ENCODE results near the gene OMA1. TPM values are rescaled to one million over a fixed set of nuclear protein-coding genes. Genes with fewer than 3 reads are reported as not detected.

OMA1 gene
- total and polyA plus RNA-seq, 2 of the 4 experiments (the other 2 are of a cell fraction) = 5.9 to 6.4 TPM

DNA sequence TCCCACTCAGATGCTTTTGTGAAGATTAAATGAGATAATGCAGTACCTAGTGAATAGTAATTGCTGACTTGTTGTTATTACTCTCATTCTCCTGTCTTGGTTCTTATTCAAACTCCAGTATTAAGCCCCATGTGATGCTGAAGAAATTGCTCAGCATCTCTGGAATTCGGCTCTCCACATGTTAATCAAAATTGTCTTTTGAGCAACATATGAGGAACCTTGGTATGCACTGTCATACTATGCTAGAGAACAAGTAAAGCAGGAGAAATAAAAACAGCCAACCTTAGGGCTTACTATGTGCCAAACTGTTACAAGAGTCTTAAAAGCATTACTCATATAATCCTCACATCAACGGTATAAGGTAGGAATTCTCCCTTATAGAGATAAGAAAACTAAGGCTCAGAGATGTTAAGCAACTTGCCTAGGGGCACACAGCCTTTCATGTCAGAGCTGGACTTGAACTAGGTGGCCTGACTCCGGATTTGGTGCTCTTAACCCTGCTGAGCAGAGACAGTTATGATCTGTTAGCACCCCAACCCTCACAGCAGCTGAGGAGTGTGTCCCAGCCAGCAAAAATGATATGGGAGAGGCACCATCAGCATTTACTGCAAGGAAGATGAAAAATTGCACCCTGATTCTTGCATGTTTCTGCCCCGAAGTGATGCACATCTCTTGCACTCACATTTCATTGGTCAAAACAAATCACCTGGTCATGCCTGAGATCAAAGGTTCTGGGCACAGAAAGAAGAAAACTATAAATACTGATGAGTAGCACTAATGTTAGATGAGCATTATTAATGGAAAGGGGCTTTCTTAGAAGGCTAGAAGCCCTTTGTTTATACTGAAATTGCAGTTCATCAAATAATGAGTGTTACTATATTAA, 102.3 kb downstream of the OMA1 start:
- no peak overlapping the region for H3K18ac ChIP-seq (ENCODE audit: low read depth, low read length)

More for the DNA sequence above, 102.3 kb downstream of the OMA1 start:
- Histone ChIP-seq H4K8ac (ENCODE audit: low read depth in 2 of 2, low read length in 2 of 2) (no peak overlapping the region), H3K27ac (ENCODE audit: insufficient read depth, low read length) (no peak overlapping the region), H3K4me1 (ENCODE audit: control insufficient read depth, insufficient read depth, low read length) (no peaks in the 10 kb centered on the region), H2AFZ (replicated peaks; ENCODE audit: low read length, poor library complexity) (no peak overlapping the region), H3K4me3 (ENCODE audit: insufficient read depth, low read depth, low read length) (no peak overlapping the region), H2BK20ac (ENCODE audit: low read depth, low read length) (no peak overlapping the region), H2BK5ac (ENCODE audit: low read depth, low read length, poor library complexity, severe bottlenecking) (no peak overlapping the region), H3K9me3 (ENCODE audit: control insufficient read depth, insufficient read depth, low read length) (no peaks in the 10 kb centered on the region), H3K14ac (replicated peaks; ENCODE audit: low read depth, low read length) (no peak overlapping the region), H2AK5ac (ENCODE audit: low read depth, low read length) (no peak overlapping the region), H3K4ac (ENCODE audit: low read depth, low read length) (no peak overlapping the region), H4K5ac (ENCODE audit: low read depth, low read length) (no peak overlapping the region), H3K56ac (ENCODE audit: extremely low read depth, insufficient read depth, low read length) (no peak overlapping the region), H3K79me1 (ENCODE audit: low read depth in 1 of 2, low read length in 2 of 2) (no peaks in the 10 kb centered on the region), H2BK15ac (ENCODE audit: low read depth, low read length) (no peak overlapping the region), H3K9ac (ENCODE audit: low read depth, low read length) (no peak overlapping the region), H3K4me2 (ENCODE audit: low read depth, low read length) (no peak overlapping the region), H3K23ac (ENCODE audit: low read depth, low read length) (no peak overlapping the region), H4K20me1 (ENCODE audit: insufficient read depth, low read length) (no peaks in the 10 kb centered on the region), H2AK9ac (replicated peaks; ENCODE audit: low read depth, low read length, poor library complexity) (no peak overlapping the region), H3K36me3 (ENCODE audit: control insufficient read depth, insufficient read depth, low read length) (no peaks in the 10 kb centered on the region), H3K9me1 (ENCODE audit: insufficient read depth, low read length) (no peaks in the 10 kb centered on the region), H4K91ac (ENCODE audit: insufficient read depth, low read depth, low read length) (no peak overlapping the region), H2BK120ac (ENCODE audit: low read depth, low read length) (no peak overlapping the region), H3K27me3 (ENCODE audit: control insufficient read depth, insufficient read depth, low read length) (peaks cover 2% of the 10 kb centered on the region)
- in situ Hi-C loops (cut with MboI; ENCODE audit: low sequenced_read_pairs) = no loop called here
- BruUV-seq (replicated peaks) = no TSS peak
- DNase-seq = no peak
- intact Hi-C loops (cut with micrococcal nuclease) = no loop called here
- no peak; the same call in 1 of the 2 replicates for ATAC-seq (ENCODE audit: low read depth)
- TF ChIP-seq MAZ (IDR thresholded peaks at IDR 0.05; ENCODE audit: borderline replicate concordance, low read depth, low read length) = no peak
- peak; percentile 23; the same call in 1 of the 2 replicates for TF ChIP-seq MAFK (IDR thresholded peaks at IDR 0.05; ENCODE audit: low read depth, low read length)
- ChIA-PET CTCF (no interaction called here), POLR2A (ENCODE audit: unreplicated experiment) (no interaction called here)
- no CpG with 5 or more reads among the region's 4 CpGs for WGBS, 2 experiments (ENCODE audit: extremely low coverage in 2 of 2, insufficient read length in 1 of 2)
- dilution Hi-C loops (cut with HindIII; ENCODE audit: low sequenced_read_pairs, unreplicated experiment) = no loop called here

Measured in IMR-90 (cell line).